HG03196 (cell line): ENCODE data around the gene RALGAPA2.

Experiments
- ATAC-seq: cut with Tn5 transposase; IDR thresholded peaks from one replicate; pipeline ENCODE4 v1.9.1; 2021; ENCODE audit not compliant: unreplicated experiment

RALGAPA2 gene

DNA sequence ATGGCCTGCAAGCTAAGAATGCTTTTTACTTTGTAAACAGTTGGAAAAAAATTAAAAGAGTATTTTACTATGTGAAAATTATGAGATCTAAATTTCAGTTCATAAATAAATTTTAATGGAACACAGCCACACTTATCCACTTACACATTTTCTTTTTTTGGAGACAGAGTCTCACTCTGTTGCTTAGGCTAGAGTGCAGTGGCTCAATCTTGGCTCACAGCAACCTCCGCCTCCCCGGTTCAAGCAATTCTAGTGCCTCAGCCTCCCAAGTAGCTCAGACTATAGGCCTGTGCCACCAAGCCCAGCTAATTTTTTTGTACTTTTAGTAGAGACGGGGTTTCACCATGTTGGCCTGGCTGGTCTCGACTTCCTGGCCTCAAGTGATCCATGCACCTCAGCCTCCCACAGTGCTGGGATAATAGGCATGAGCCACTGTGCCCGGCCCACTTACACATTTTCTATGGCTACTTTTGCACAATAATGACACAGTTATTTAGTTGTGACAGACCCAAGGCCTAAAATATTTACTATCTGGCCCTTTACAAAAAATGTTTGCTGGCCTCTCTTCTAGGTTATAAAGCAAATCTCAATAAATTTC lies 234.9 kb downstream of the RALGAPA2 start:
- no peak for ATAC-seq

DNA sequence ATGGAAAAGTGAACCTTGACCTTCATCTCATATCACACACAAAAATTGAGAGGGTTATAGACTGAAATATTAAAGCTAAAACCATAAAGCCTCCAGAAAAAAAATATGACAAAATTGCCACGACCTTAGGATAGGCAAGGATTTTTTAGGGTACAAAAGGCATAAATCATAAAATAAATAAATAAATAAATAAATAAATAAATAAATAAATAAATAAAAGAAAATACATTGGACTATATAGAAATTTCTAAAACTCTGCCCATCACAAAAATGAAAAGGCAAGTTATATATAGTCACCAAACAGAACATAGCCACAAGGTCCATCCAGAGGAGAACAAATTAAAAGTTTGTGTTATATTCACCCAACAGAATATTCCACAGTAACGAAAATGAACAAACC lies 235.9 kb downstream of the RALGAPA2 start:
- ATAC-seq, result no peak

DNA sequence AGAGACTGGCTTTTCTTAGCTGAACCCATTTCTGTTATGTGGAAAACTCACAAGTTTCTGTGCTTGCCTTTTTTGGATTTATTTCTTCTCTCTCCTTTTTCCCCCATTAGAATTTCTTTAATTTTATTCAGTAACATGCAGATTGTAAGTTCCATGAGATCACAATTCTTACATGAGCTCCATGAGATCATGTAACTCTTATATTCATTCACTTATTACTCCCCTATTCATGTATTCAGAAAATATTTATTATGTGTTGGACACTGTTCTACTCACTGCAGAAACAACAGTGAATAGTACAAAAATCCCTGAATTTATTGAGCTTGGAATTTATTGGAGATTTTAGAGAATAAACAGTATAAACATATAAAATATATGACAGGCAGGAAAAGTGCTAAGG lies 238.8 kb downstream of the RALGAPA2 start:
- ATAC-seq, result no peak

- ATAC-seq, result no peak
These were observed 239.7 kb downstream of the RALGAPA2 start for GRCh38 chr20:20472684-20473274.

DNA sequence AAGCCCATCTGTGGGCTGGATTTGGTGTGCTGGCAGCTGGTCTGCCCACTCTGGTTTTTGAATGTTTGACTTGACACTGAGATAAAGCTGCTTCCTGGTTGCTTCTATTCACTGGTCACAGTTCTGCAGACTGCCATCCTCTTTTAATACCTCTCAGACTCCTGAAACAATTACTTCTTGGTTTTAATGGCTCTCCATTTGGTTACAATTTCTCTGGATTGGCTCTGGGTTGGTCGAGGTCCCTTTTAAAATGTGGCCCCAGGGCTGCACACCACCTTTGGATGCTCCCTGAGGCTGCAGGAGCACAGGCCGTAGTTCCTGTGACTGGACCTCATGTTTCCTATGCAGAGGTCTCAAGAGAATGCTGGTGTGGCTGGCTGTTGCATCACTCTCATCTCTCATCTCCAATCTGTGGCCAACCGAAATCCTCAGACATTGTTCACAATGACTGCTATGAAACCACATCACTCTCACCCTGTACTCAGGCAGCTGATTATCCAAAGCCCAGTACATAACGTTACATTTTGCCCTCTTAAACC lies 246.0 kb downstream of the RALGAPA2 start:
- peak; percentile 82 for ATAC-seq

DNA sequence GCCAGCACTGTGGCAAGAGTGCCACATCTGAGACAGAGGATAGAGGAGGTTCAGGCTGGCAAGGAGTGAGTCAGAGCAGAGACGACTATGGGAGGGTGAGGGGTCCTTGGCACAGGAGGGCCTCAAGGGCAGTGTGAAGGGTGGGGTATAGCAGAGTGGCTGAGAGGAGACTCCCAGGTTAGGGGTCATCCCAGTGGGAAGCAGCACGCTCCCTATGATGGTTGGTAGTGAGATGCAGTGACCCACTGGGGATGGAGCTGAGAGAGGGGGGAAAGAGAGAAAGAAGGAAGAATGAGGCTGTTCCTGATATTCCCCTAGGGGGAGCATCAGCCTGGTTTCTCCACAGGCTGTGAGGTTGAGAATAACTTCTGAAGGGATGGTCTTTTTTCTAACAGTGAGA lies 247.2 kb downstream of the RALGAPA2 start:
- no peak for ATAC-seq

- peak; percentile 26 for ATAC-seq
These were observed 248.5 kb downstream of the RALGAPA2 start for GRCh38 chr20:20463933-20464374.

- ATAC-seq, result no peak
These were observed 250.3 kb downstream of the RALGAPA2 start for GRCh38 chr20:20462185-20462584.

- ATAC-seq, result no peak
These were observed 250.9 kb downstream of the RALGAPA2 start for GRCh38 chr20:20461551-20461950.

- no peak for ATAC-seq
These were observed 252.7 kb downstream of the RALGAPA2 start for GRCh38 chr20:20459726-20460125.

DNA sequence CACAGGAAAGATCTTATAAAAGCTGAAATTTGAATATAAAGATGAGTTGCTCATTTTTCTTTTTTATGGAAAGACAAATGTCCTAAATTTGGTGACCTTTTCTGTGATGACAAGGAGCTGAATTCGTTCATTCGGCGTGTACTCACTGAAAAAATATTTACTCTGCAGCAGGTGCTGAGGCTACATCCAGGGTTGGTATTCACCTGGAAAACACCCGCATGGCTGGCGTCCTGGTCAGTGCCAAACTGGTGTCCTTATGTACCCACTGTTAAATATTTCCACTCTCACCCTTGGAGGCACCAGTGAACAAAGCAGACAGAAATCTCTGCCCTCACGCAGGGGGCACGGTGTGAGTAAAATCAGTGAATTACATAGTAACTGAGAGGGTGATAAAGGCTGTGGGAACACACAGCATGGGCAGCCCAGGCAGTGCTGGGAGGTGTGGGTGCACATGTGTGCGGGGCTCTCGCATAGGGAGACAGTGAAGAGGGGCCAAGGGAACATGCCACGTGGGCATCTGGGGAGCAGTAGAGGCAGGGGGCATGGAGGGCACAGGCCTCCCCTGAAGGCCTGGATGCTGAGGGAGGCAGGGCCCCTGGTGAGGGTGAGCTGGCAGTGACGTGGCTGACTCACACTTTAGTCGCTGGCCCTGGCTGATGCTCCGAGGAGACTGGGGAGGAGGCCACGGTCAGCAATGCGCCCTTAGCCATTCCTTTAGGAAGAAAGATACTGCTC lies 254.9 kb downstream of the RALGAPA2 start:
- no peak for ATAC-seq

GRCh38 chr20:20456741-20457140 lies 255.7 kb downstream of the RALGAPA2 start:
- no peak for ATAC-seq

GRCh38 chr20:20455926-20456325 lies 256.5 kb downstream of the RALGAPA2 start:
- no peak for ATAC-seq

- ATAC-seq, result no peak
These were observed 257.4 kb downstream of the RALGAPA2 start for GRCh38 chr20:20454850-20455627.

GRCh38 chr20:20454367-20454766 lies 258.1 kb downstream of the RALGAPA2 start:
- ATAC-seq, result no peak

DNA sequence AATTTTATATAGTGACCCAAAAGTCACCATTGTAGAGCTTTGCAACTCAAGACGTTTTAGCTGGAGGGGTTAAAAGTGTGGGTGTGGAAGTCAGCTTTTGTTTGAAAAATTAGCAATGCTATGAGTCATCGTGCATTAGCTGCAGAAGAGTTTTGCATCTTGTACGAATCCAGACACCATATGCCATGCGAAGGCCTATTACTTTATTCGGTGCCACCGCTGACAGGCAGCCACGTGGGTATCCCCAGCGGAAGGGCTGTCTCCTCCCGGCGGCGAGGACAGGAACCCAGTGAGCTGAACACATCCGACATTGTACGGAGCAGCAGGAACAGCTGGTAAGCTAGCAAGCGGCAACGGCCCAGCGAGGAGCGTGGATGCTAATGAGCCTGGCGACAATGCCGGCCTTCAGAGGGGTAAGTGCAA lies 260.2 kb downstream of the RALGAPA2 start:
- ATAC-seq, result peak; percentile 93

- ATAC-seq, result no peak
These were observed 261.9 kb downstream of the RALGAPA2 start for GRCh38 chr20:20450521-20450920.

DNA sequence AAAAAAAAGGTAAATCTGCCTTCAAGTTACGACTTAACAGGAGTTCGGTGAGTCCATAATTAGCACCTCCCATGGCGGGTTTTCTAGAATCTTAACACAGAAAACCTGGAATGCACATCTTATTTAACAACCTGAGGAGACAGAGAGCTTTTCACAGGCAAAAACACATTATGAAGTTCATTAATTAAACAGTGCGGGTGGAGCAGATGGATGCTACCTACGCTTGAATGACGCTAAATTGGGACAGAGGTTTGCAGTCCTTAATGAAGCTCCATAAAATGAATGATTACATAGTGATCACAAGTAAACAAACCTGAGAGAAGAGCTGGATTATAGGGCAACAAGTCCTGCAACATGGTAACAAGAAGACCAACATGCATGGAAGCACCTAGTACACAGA lies 263.6 kb downstream of the RALGAPA2 start:
- no peak for ATAC-seq

GRCh38 chr20:20447196-20447595 lies 265.2 kb downstream of the RALGAPA2 start:
- no peak for ATAC-seq

- no peak for ATAC-seq
These were observed 265.9 kb downstream of the RALGAPA2 start for GRCh38 chr20:20446425-20447015.

DNA sequence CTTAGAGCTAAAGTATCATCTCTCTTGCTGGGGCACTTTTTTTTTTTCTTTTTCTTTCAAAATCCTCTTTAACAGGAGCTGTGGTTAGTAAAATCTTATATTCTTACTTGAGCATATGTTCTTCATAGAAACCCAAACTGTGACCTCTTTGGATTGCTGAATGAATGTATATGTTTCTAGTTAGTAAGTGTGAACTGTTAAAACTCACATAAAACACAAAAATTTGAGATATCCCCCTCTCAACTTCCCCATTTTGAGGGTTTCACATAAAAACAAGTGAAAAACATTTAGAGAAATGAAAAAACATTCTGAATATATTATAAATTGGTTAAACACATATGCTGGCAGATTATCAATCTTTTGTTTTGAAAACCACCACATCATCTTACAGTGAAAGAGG lies 266.4 kb downstream of the RALGAPA2 start:
- ATAC-seq, result no peak
